Osteoblast (primary cell): Measurements from ENCODE around the gene GPR6. TPM values are rescaled to one million over a fixed set of nuclear protein-coding genes. Genes with fewer than 3 reads are reported as not detected.

Experiments
- DNase-seq: peaks from one replicate; pipeline ENCODE4 v3.0.0; 2011; ENCODE audit warnings: low spot score, mixed read lengths; ENCODE audit not compliant: insufficient read length; ENCODE audit errors: missing footprints
- H2AFZ ChIP-seq: 2 replicates; pipeline ENCODE4 v1.6.0; 2011; ENCODE audit warnings: mild to moderate bottlenecking, low read length
- H3K27ac ChIP-seq: 2 replicates; pipeline ENCODE4 v1.5.1; 2011; ENCODE audit warnings: mild to moderate bottlenecking, low read depth, low read length, moderate library complexity
- H3K27me3 ChIP-seq: 2 replicates; pipeline ENCODE4 v1.6.0; 2012; ENCODE audit warnings: mild to moderate bottlenecking, control low read depth, inconsistent platforms, low read length, moderate library complexity; ENCODE audit not compliant: insufficient read depth
- H3K36me3 ChIP-seq: 2 replicates; pipeline ENCODE4 v1.5.1; 2011; ENCODE audit warnings: mild to moderate bottlenecking, low read length, control low read depth, moderate library complexity; ENCODE audit not compliant: insufficient read depth
- H3K4me1 ChIP-seq: 2 replicates; pipeline ENCODE4 v1.5.1; 2011; ENCODE audit warnings: mild to moderate bottlenecking, low read length, control low read depth, moderate library complexity; ENCODE audit not compliant: insufficient read depth
- H3K4me2 ChIP-seq: 2 replicates; pipeline ENCODE4 v1.6.0; 2011; ENCODE audit warnings: mild to moderate bottlenecking, low read length; ENCODE audit not compliant: insufficient read depth
- H3K4me3 ChIP-seq: fragments of 200-600 bp; sonication (generic); 3 replicates; pipeline ENCODE4 v1.5.1; 2012; ENCODE audit warnings: mild to moderate bottlenecking, low read length, inconsistent platforms; ENCODE audit not compliant: insufficient read depth
- H3K79me2 ChIP-seq: 2 replicates; pipeline ENCODE4 v1.6.0; 2012; ENCODE audit warnings: mild to moderate bottlenecking, low read length, control low read depth, inconsistent platforms; ENCODE audit not compliant: insufficient read depth
- H3K9me3 ChIP-seq: 2 replicates; pipeline ENCODE4 v1.5.1; 2011; ENCODE audit warnings: low read depth, low read length, control low read depth
- H4K20me1 ChIP-seq: 2 replicates; pipeline ENCODE4 v1.6.0; 2012; ENCODE audit warnings: mild to moderate bottlenecking, low read length, control low read depth; ENCODE audit not compliant: insufficient read depth
- total RNA-seq: library from RNA; depleted of rRNA; stranded (reverse); fragments of >200 nt; gene quantifications from 2 replicates; pipeline ENCODE4 v1.2.3, GENCODE V29; 2012
- TF ChIP-seq, protein P1 (sequence below): IDR thresholded peaks from 2 replicates; pipeline ENCODE4 v1.5.1; 2011; ENCODE audit warnings: mild to moderate bottlenecking, low read depth, low read length, moderate library complexity; ENCODE audit errors: extremely low read depth

Gene GPR6
- total RNA-seq, 1 donor: not detected

DNA sequence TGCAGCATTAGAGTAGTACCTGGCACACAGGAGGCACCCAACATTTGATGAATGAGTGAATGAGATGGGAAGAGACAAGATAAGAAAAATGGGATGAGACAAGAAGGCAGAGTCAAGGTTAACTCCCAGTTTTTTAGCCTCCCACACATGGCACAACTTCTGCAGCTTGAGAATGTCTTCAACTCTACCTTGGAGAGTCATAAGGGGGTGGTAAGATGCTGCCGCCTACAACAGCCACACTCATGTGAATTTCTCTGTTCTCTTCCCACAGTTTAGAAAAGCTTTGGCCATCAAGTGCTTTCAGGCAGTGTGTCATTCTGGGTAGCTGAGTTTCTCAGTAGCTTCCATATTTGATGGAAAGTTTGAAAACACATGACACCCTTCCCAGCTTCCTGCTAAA lies 19.5 kb upstream of the GPR6 start:
- Histone ChIP-seq H3K79me2 (no peaks in the 10 kb centered on the region), H3K9me3 (no peaks in the 10 kb centered on the region), H3K27ac (no peak overlapping the region), H3K4me1 (no peaks in the 10 kb centered on the region), H3K4me3 (no peak overlapping the region), H4K20me1 (no peaks in the 10 kb centered on the region), H3K36me3 (no peaks in the 10 kb centered on the region), H3K27me3 (no peaks in the 10 kb centered on the region), H2AFZ (no peak overlapping the region), H3K4me2 (no peak overlapping the region)
- DNase-seq: no peak
- TF ChIP-seq, protein P1, sequence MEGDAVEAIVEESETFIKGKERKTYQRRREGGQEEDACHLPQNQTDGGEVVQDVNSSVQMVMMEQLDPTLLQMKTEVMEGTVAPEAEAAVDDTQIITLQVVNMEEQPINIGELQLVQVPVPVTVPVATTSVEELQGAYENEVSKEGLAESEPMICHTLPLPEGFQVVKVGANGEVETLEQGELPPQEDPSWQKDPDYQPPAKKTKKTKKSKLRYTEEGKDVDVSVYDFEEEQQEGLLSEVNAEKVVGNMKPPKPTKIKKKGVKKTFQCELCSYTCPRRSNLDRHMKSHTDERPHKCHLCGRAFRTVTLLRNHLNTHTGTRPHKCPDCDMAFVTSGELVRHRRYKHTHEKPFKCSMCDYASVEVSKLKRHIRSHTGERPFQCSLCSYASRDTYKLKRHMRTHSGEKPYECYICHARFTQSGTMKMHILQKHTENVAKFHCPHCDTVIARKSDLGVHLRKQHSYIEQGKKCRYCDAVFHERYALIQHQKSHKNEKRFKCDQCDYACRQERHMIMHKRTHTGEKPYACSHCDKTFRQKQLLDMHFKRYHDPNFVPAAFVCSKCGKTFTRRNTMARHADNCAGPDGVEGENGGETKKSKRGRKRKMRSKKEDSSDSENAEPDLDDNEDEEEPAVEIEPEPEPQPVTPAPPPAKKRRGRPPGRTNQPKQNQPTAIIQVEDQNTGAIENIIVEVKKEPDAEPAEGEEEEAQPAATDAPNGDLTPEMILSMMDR: no peak

DNA sequence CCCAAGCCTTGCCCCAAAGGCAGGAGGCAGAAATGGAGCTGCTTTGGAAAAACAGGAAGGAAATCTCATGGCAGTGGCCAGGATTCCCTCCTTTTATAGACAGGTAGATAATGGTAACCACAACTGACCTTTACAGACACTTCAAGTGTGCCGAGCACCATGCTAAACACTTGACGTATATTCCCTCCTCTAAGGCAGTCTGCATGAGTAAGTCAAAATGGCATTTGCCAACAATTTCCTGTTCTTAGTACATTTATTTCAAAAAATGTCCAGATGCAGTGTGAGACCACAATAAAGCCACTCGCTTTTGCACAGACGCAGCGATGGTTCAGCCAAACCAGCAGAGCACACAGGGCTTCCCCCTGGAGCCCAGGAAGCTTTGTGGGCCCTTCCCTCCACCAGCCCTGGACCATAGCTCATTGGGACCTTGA lies 16.5 kb upstream of the GPR6 start:
- H3K4me3 ChIP-seq: no peak overlapping the region
- TF ChIP-seq, protein P1: no peak
- no peaks in the 10 kb centered on the region for H3K36me3 ChIP-seq
- H3K27me3 ChIP-seq: no peaks in the 10 kb centered on the region
- DNase-seq: no peak
- no peaks in the 10 kb centered on the region for H3K9me3 ChIP-seq
- H3K79me2 ChIP-seq: no peaks in the 10 kb centered on the region
- no peak overlapping the region for H2AFZ ChIP-seq
- H4K20me1 ChIP-seq: no peaks in the 10 kb centered on the region
- peak overlapping the region; percentile 40 for H3K4me2 ChIP-seq
- H3K4me1 ChIP-seq: no peaks in the 10 kb centered on the region
- no peak overlapping the region for H3K27ac ChIP-seq

DNA sequence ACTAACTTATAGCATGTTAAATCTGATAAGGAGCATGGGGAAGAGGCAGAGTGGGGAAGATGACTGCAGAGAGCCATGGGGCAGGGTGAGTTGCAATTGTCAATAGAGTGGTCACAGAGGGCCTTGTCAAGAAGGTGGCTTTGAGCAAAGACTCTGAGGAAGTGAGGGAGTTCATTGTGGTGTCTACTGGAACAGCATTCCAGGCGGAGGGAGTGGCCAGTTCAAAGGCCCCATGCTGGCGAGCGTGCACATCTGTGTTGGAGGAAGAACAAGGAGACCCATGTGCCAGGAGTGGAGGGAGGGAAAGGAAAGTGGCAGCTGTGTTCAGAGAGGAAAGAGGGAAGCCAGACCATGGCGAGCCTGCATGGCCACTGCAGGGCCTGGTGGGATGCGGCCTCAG lies 15.8 kb upstream of the GPR6 start:
- no peak for DNase-seq
- no peaks in the 10 kb centered on the region for H3K36me3 ChIP-seq
- H3K4me3 ChIP-seq: no peak overlapping the region
- TF ChIP-seq, protein P1: no peak
- H3K4me1 ChIP-seq: no peaks in the 10 kb centered on the region
- H3K9me3 ChIP-seq: no peaks in the 10 kb centered on the region
- no peak overlapping the region for H3K27ac ChIP-seq
- no peak overlapping the region for H2AFZ ChIP-seq
- no peak overlapping the region for H3K4me2 ChIP-seq
- H3K27me3 ChIP-seq: no peaks in the 10 kb centered on the region
- H3K79me2 ChIP-seq: no peaks in the 10 kb centered on the region
- H4K20me1 ChIP-seq: no peaks in the 10 kb centered on the region

DNA sequence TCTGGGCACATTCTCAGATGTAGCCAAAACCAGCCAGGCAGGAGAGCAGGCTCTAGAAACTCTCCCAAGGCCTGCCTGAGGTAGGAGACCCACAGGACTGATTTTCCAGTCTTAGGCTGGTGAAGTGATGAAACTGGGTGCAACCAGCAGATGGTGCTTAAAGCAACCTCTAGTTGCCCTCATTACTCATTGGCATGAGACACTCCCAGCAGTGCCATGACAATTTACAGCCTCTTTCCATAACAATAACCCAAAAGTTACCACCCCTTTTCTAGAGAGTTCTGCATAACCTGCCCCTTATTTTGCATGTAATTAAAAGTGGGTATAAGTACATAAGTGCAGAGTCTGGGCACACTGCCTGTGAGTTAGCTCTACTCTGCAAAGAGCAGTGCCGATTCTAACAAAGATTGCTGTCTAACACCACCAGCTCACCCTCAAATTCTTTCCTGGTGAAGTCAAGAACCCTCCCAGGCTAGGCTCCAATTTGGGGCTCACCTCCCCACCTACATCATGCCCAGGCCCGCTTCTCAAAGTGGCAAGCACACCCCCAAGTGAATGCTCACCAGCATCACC lies 14.4 kb upstream of the GPR6 start:
- no peak overlapping the region for H3K4me2 ChIP-seq
- no peak overlapping the region for H3K4me3 ChIP-seq
- H2AFZ ChIP-seq: no peak overlapping the region
- peaks cover 5% of the 10 kb centered on the region for H3K27me3 ChIP-seq
- no peak overlapping the region for H3K27ac ChIP-seq
- no peak for DNase-seq
- H3K36me3 ChIP-seq: no peaks in the 10 kb centered on the region
- TF ChIP-seq, protein P1: no peak
- no peaks in the 10 kb centered on the region for H3K79me2 ChIP-seq
- no peaks in the 10 kb centered on the region for H4K20me1 ChIP-seq
- H3K4me1 ChIP-seq: no peaks in the 10 kb centered on the region
- no peaks in the 10 kb centered on the region for H3K9me3 ChIP-seq
